Trophoblast cell (in vitro differentiated cells and primary cell): ENCODE results near the gene UNC50.

Experiments
- DNase-seq, 2 donors: peaks; one replicate each; pipeline ENCODE4 v3.0.0-alpha.2; 2016
- H2AFZ ChIP-seq: 2 replicates; pipeline ENCODE4 v1.6.1; 2013; ENCODE audit warnings: low read length, moderate library complexity, mild to moderate bottlenecking; ENCODE audit not compliant: insufficient read depth, poor library complexity
- H2AK5ac ChIP-seq: 2 replicates; pipeline ENCODE4 v1.6.1; 2013; ENCODE audit warnings: mild to moderate bottlenecking, low read length
- H2BK120ac ChIP-seq: 2 replicates; pipeline ENCODE4 v1.6.1; 2013; ENCODE audit warnings: low read length, mild to moderate bottlenecking, moderate library complexity; ENCODE audit not compliant: insufficient read depth, poor library complexity
- H2BK12ac ChIP-seq: 2 replicates; pipeline ENCODE4 v1.6.1; 2013; ENCODE audit warnings: mild to moderate bottlenecking, low read length, moderate library complexity
- H2BK5ac ChIP-seq: 2 replicates; pipeline ENCODE4 v1.6.1; 2013; ENCODE audit warnings: low read length, low read depth, moderate library complexity, mild to moderate bottlenecking; ENCODE audit not compliant: poor library complexity
- H3K14ac ChIP-seq: 2 replicates; pipeline ENCODE4 v1.6.1; 2013; ENCODE audit warnings: mild to moderate bottlenecking, low read length
- H3K18ac ChIP-seq: 2 replicates; pipeline ENCODE4 v1.6.1; 2013; ENCODE audit warnings: mild to moderate bottlenecking, low read length
- H3K23ac ChIP-seq: 2 replicates; pipeline ENCODE4 v1.6.1; 2013; ENCODE audit warnings: low read length
- H3K27ac ChIP-seq: 2 replicates; pipeline ENCODE4 v1.5.1; 2013; ENCODE audit warnings: low read depth, mild to moderate bottlenecking, inconsistent platforms, low read length, moderate library complexity
- H3K27me3 ChIP-seq: 2 replicates; pipeline ENCODE4 v1.6.1; 2013; ENCODE audit warnings: inconsistent platforms, mild to moderate bottlenecking, low read length, moderate library complexity; ENCODE audit not compliant: insufficient read depth
- H3K36me3 ChIP-seq, 2 experiments: 1 replicate in 1 of 2; 2 replicates in 1 of 2; pipeline ENCODE4 v1.6.1; 2013; ENCODE audit warnings: low read length in 2 of 2, mild to moderate bottlenecking in 2 of 2, moderate library complexity in 1 of 2; ENCODE audit not compliant: insufficient read depth in 2 of 2, control insufficient read depth in 1 of 2
- H3K4ac ChIP-seq: 2 replicates; pipeline ENCODE4 v1.6.1; 2013; ENCODE audit warnings: low read depth, mild to moderate bottlenecking, low read length, moderate library complexity
- H3K4me1 ChIP-seq, 2 experiments: 1 replicate in 1 of 2; 2 replicates in 1 of 2; pipeline ENCODE4 v1.6.1; 2013; ENCODE audit warnings: low read length in 2 of 2, mild to moderate bottlenecking in 2 of 2, moderate library complexity in 1 of 2; ENCODE audit not compliant: insufficient read depth in 2 of 2, control insufficient read depth in 1 of 2
- H3K4me2 ChIP-seq: 2 replicates; pipeline ENCODE4 v1.6.1; 2013; ENCODE audit warnings: inconsistent platforms, mild to moderate bottlenecking, low read length, moderate library complexity
- H3K4me3 ChIP-seq: 2 replicates; pipeline ENCODE4 v1.5.1; 2013; ENCODE audit warnings: mild to moderate bottlenecking, low read depth, low read length, inconsistent platforms
- H3K79me1 ChIP-seq: one replicate; pipeline ENCODE4 v1.6.1; 2013; ENCODE audit warnings: low read length
- H3K79me2 ChIP-seq: 2 replicates; pipeline ENCODE4 v1.6.1; 2013; ENCODE audit warnings: low read length, mild to moderate bottlenecking; ENCODE audit not compliant: control insufficient read depth, insufficient read depth, poor library complexity
- H3K9ac ChIP-seq: 2 replicates; pipeline ENCODE4 v1.6.1; 2013; ENCODE audit warnings: mild to moderate bottlenecking, low read length
- H3K9me3 ChIP-seq: 2 replicates; pipeline ENCODE4 v1.6.1; 2013; ENCODE audit warnings: low read depth, mild to moderate bottlenecking, control low read depth, inconsistent platforms, low read length; ENCODE audit not compliant: insufficient read depth
- H4K12ac ChIP-seq: 2 replicates; pipeline ENCODE4 v1.6.1; 2013; ENCODE audit warnings: low read depth, mild to moderate bottlenecking, low read length, moderate library complexity
- H4K8ac ChIP-seq: 2 replicates; pipeline ENCODE4 v1.6.1; 2013; ENCODE audit warnings: low read depth, mild to moderate bottlenecking, low read length, moderate library complexity
- H4K91ac ChIP-seq: one replicate; pipeline ENCODE4 v1.6.1; 2013; ENCODE audit warnings: low read depth, mild to moderate bottlenecking, low read length, moderate library complexity
- WGBS: extraction: QIAGEN DNeasy Blood & Tissue Kit; methylation state at CpG from one replicate; pipeline ENCODE4 v1.1.7; 2013; ENCODE audit warnings: missing lambda C conversion rate; ENCODE audit not compliant: insufficient read length, insufficient coverage; ENCODE audit errors: extremely low coverage; 5-methylcytosine and 5-hydroxymethylcytosine counted together

Gene UNC50

GRCh38 chr2:98569915-98570314 is 38.5 kb upstream of the UNC50 start:
- H3K36me3 ChIP-seq, result peaks cover 49 to 73% of the 10 kb centered on the region in 2 experiments
- H2AFZ ChIP-seq, result no peak overlapping the region
- H3K14ac ChIP-seq, result no peak overlapping the region
- H2BK5ac ChIP-seq, result no peak overlapping the region
- no peak for DNase-seq
- H3K9me3 ChIP-seq, result no peaks in the 10 kb centered on the region
- H3K9ac ChIP-seq, result no peak overlapping the region
- H3K79me1 ChIP-seq, result no peaks in the 10 kb centered on the region
- H3K18ac ChIP-seq, result no peak overlapping the region
- H3K4me1 ChIP-seq, result no peaks in the 10 kb centered on the region
- WGBS, result no CpG with 5 or more reads among the region's 13 CpGs
- H3K23ac ChIP-seq, result no peak overlapping the region
- no peak overlapping the region for H4K12ac ChIP-seq
- no peak overlapping the region for H3K4me3 ChIP-seq
- H3K79me2 ChIP-seq, result no peaks in the 10 kb centered on the region
- H2AK5ac ChIP-seq, result no peak overlapping the region
- no peak overlapping the region for H2BK12ac ChIP-seq
- H3K27ac ChIP-seq, result no peak overlapping the region
- H4K91ac ChIP-seq, result no peak overlapping the region
- no peak overlapping the region for H2BK120ac ChIP-seq
- no peaks in the 10 kb centered on the region for H3K27me3 ChIP-seq
- H3K4me2 ChIP-seq, result no peak overlapping the region
- H3K4ac ChIP-seq, result no peak overlapping the region
- no peak overlapping the region for H4K8ac ChIP-seq

- no peaks in the 10 kb centered on the region for H3K79me2 ChIP-seq
- no peak overlapping the region for H2BK5ac ChIP-seq
- peaks cover 47 to 72% of the 10 kb centered on the region in 2 experiments for H3K36me3 ChIP-seq
- H3K18ac ChIP-seq, result no peak overlapping the region
- no peak overlapping the region for H3K14ac ChIP-seq
- H2BK120ac ChIP-seq, result no peak overlapping the region
- no peaks in the 10 kb centered on the region for H3K79me1 ChIP-seq
- H3K27me3 ChIP-seq, result no peaks in the 10 kb centered on the region
- H3K4ac ChIP-seq, result no peak overlapping the region
- no peak overlapping the region for H2AK5ac ChIP-seq
- no peak overlapping the region for H4K8ac ChIP-seq
- no peaks in the 10 kb centered on the region for H3K9me3 ChIP-seq
- no peak overlapping the region for H2AFZ ChIP-seq
- no peak overlapping the region for H3K4me2 ChIP-seq
- H4K12ac ChIP-seq, result no peak overlapping the region
- H3K9ac ChIP-seq, result no peak overlapping the region
- H3K27ac ChIP-seq, result no peak overlapping the region
- no peak overlapping the region for H2BK12ac ChIP-seq
- no peak overlapping the region for H3K23ac ChIP-seq
- no peak overlapping the region for H4K91ac ChIP-seq
- H3K4me3 ChIP-seq, result no peak overlapping the region
- no CpG with 5 or more reads among the region's 5 CpGs for WGBS
- DNase-seq, result no peak
- no peaks in the 10 kb centered on the region for H3K4me1 ChIP-seq
Observed at GRCh38 chr2:98570356-98570755, 38.0 kb upstream of the UNC50 start.

GRCh38 chr2:98571121-98571701 is 37.2 kb upstream of the UNC50 start:
- Histone ChIP-seq H4K91ac (no peak overlapping the region), H2BK5ac (no peak overlapping the region), H4K12ac (no peak overlapping the region), H3K79me2 (no peaks in the 10 kb centered on the region), H2AFZ (no peak overlapping the region), H3K9me3 (no peaks in the 10 kb centered on the region), H3K4ac (no peak overlapping the region), H3K23ac (no peak overlapping the region), H3K79me1 (no peaks in the 10 kb centered on the region), H3K4me3 (no peak overlapping the region), H3K4me1 (no peaks in the 10 kb centered on the region), H3K18ac (no peak overlapping the region), H3K36me3 (peaks cover 40 to 67% of the 10 kb centered on the region in 2 experiments), H3K4me2 (no peak overlapping the region), H3K9ac (no peak overlapping the region), H2AK5ac (no peak overlapping the region), H4K8ac (no peak overlapping the region), H3K27me3 (no peaks in the 10 kb centered on the region), H3K14ac (no peak overlapping the region), H2BK120ac (no peak overlapping the region), H3K27ac (no peak overlapping the region), H2BK12ac (no peak overlapping the region)
- no peak for DNase-seq
- no CpG with 5 or more reads among the region's 13 CpGs for WGBS

DNA sequence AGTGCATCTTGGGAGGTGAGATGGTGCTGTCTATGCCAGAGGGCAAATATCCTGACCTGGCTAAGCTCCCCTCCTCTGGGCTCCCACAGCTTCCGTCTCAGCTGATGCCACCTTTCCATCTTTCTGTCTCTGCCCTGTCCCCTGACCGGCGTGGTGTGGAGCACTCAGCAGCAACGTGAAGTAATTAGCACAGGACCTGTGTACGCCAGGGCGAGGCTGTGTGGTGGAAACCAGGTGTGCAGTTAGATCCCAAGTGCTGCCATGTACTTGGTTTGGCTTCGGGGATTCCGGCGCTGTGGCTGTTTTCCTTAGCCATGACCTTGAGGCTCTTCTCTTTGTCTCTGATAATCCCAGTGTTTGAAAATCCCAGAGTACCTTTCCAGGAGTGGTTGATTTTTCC is 36.6 kb upstream of the UNC50 start:
- Histone ChIP-seq H2BK5ac (no peak overlapping the region), H3K4me3 (no peak overlapping the region), H2BK120ac (no peak overlapping the region), H3K4me2 (no peak overlapping the region), H2BK12ac (no peak overlapping the region), H3K4ac (no peak overlapping the region), H2AFZ (no peak overlapping the region), H4K8ac (no peak overlapping the region), H3K9ac (no peak overlapping the region), H3K27me3 (no peaks in the 10 kb centered on the region), H3K23ac (no peak overlapping the region), H3K14ac (no peak overlapping the region), H4K91ac (no peak overlapping the region), H3K36me3 (peaks cover 42 to 64% of the 10 kb centered on the region in 2 experiments), H3K27ac (no peak overlapping the region), H3K79me1 (no peaks in the 10 kb centered on the region), H3K18ac (no peak overlapping the region), H4K12ac (no peak overlapping the region), H2AK5ac (no peak overlapping the region), H3K79me2 (no peaks in the 10 kb centered on the region), H3K9me3 (no peaks in the 10 kb centered on the region), H3K4me1 (no peaks in the 10 kb centered on the region)
- DNase-seq, result no peak
- WGBS, result no CpG with 5 or more reads among the region's 9 CpGs
